IPS-NIHi7 (cell line): ENCODE measurements around the gene SLC5A12.
A peak's percentile ranks its signal among the peaks of the same experiment; 100 is the strongest.

Source experiments
- DNase-seq: peaks from one replicate; pipeline ENCODE4 v3.0.0; 2012; ENCODE audit warnings: mixed read lengths; ENCODE audit errors: extremely low spot score

Gene SLC5A12

GRCh38 chr11:26721948-26722475, at the start of gene SLC5A12:
SLC5A12 (minus strand) TSS chr11:26722060; CDS start chr11:26721714, 346 bp downstream.
- DNase-seq = no peak

DNA sequence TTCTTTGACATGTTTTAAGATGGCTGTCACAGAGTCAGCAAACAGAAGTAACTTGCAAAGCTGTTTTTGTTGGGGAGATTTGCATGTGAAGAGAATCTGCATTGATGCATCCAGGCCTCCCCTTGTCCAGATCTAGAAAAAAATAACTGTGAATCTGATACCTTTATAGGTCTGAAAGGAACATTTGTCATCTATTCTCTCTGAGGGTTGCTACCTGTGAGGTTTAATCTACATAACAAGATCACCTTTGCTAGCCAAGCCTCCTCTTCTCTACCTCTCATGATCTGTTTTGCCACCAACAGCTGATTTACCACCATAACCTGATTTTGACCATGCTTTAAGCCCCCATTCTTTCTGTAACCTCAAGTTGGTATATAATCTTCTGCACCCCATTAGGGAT, 47.2 kb upstream of the SLC5A12 start:
- no peak for DNase-seq

- DNase-seq = no peak
These were observed 45.2 kb upstream of the SLC5A12 start for GRCh38 chr11:26767060-26767459.

GRCh38 chr11:26765323-26765722, 43.5 kb upstream of the SLC5A12 start:
- no peak for DNase-seq

DNA sequence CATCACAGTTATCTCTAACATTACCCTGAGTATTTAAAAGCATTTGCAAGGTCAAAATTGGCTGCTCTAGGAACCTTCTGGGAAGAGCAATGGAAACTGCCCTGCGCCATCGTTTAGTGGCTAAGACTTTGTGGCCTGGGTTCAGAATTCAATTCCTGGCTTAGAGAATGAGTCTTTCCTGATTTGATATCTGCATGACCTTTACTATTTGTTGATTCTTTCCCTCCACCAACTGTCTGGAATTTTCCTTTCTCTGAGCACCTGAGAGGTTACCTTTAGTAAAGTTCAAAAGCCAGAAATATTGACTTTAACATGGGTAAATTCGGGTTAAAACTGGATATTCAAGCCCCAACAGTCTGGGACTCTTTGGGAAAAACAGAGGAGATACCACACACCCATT, 43.0 kb upstream of the SLC5A12 start:
- no peak for DNase-seq

DNA sequence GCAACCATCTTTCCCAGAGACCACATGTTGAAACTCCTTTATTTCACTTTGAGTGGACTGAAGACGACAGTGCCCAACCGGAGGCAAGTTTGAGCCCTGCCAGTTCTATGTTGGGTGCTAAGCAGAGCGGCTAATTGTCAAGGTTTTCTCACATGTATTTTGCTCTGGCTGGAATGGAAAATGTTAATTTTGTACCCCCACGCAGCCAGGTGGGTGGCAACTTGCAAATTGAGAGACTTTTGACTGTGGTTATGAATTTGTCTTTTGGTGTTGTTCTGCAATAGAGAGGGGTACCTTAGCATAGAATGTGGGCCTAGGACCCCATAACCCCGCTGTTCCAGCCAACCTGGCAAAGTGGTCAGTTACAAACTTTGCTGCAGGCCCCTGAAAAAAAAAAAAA, 42.5 kb upstream of the SLC5A12 start:
- no peak for DNase-seq

GRCh38 chr11:26762089-26762488, 40.2 kb upstream of the SLC5A12 start:
- DNase-seq = no peak

DNA sequence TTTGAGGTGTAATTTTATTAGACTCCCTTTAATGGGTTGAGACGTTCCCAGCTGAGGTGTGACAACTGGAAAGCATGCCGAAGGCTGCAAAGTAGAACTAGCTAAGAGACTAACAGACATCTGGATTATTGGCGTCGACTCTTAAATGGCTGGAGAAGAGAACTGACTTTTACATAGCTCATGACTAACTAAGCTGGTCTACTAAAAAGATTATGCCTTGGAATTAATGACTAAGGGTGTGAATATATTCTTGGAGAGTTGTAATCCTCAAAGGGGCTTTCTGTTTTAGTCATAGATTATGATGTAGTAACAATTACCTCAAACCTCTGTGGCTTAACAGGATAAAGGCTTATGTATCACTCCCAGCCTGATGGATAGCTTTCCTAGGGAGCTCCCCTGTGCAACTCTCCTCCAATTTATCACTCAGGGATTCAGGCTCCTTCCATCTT, 39.5 kb upstream of the SLC5A12 start:
- no peak for DNase-seq

DNA sequence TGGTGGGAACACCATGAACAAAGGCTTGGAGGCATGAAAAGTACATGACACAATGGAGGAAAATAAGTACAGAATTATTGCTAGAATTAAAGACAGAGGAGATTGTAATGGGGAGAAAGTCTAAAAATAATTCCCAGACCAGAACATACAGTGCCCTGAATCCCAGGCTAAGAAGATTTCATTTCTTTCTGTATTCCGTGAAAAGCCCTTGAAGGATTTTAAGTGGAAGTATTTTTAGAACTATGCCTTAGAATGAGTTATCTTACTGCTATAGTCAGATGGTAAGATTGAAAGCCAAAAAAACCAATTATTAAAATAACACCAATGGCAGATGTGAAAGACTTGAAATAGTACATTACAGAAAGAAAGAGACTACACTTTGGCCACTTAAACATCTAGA, 36.1 kb upstream of the SLC5A12 start:
- DNase-seq = no peak

DNA sequence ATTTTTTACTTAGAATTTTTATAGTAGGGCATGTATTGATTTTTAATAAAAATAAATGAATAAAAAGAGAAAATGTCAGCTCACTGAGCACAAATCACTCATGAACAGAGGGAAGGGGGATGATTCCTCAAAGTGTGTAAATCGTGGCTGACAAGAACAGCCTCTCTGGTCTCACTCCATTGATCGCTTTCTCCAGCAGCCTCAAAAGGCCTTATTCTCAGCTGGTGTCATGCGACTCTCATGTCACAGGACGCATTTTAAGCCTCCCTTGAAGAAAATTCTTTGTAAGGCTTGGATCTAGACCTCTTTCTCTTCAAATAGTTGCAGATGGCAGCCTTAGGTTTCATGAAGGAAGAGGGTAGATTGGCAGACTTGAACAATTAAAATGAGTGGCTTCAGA, 33.9 kb upstream of the SLC5A12 start:
- DNase-seq = no peak

GRCh38 chr11:26753723-26754504, 32.1 kb upstream of the SLC5A12 start:
- DNase-seq = peak; percentile 59

GRCh38 chr11:26749927-26750326, 28.1 kb upstream of the SLC5A12 start:
- no peak for DNase-seq

DNA sequence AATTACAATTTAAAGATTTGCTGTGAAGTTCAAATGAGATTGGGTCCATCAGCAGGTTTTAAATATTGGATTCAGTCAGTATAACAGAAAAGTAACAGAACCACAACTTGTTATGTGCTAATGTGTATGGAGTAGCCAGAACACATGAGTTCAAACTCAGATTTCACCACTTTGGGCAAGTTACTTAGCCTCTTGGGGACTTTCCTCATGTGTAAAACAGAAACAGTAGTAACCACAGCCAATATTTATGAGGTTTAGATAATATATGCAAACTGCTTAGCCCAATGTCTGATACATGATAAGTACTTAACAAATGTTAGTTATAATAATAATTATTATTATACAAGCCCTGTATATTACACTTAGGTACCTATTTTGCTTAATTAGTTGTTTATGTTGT, 21.8 kb upstream of the SLC5A12 start:
- no peak for DNase-seq

- DNase-seq = no peak
These were observed 21.1 kb upstream of the SLC5A12 start for GRCh38 chr11:26742966-26743365.

- no peak for DNase-seq
These were observed 19.2 kb upstream of the SLC5A12 start for GRCh38 chr11:26741036-26741435.

DNA sequence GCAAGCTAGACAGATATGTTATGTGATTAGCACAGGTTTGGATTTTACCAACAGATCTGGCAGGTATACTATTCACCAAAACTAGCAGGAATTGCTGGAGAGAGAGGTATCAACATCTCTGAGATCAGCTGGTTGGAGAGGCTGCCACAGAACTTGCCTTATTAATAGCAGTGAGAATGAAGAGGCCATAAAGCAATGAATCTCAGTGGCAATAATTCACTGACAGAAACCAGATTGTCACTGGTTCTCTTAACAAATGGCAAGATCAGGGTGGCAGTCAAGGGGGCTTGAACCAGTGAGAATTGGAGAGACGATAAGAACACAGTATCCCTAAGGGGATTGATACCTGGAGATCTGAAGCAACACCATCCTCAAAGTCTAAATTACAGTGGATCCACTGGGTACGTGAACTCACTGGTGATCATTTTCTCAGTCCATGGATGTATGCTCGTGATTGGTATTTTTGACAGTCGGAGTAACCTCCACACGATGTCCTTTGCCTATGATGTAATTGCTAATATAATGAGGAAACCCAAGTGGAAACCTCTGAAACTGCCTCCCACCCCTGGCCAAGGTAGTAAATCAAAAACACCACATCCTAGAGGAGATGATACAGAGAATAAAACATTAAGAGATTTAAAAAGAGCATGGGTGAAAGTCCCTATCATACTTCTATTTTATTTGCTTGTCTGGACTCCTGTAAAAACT, 17.7 kb upstream of the SLC5A12 start:
- DNase-seq = no peak

DNA sequence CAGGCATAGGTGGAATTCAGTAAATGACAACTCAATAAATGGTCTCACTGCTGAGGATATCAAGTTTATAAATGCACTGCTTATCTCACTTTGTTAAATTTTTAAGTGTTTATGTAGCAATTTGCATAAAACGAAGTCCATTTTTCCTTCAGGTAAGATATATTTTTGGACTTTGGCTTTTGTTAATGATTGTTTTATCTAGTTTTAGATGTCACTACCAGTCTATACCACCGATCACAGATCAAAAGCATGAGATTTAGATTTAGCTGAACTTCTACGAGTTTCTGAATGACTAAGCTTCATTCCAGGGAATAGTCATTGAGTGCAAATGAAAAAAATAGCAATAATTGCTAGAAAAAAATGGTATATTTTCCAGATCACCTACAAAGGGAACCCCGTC, 12.8 kb upstream of the SLC5A12 start:
- DNase-seq = no peak

DNA sequence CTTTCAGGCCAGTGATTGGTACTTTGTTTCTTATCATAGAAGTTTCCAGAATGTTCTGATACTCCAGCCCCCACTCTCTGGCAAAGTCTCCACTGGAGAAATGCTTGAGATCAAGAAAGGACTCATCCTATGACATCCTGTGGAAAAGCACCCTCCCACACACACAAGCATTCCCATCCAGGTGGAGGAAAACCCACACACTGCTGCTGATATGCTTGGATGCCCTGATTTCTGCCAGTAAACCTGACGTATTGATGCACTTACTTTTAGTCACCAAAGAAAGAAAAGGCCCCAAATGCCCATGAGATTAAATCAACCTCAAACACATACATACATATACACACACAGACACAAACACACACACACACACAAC, 9.2 kb upstream of the SLC5A12 start:
- no peak for DNase-seq

DNA sequence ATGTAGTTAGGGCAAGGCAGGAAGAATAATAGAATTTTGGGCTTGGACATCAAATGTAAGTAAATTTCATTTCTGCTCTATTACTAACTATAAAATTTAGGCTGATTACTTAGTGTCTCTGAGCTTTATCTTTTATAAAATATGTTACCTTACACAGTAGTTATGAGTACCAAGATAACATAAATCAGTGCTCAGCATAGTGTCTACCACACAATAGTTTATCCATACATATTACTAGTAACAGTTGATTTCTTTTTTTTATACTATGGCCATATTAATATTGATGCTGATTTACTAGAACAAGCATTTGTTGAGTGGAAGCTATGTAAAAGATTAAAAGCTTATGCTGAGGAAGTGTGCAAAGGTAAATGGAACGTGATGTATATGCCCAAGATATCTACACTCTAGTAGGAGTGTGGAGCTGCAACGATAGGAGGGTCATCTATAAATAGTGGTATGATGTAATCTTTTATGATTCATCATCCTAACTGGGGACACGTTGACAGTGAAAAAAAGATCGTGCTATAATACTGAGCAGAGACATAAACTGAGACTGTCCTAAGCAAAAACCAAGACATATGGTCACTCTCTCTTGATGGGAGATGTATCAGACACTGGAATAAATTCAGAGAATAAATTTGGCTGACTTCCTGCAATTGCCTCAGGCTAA, 8.7 kb upstream of the SLC5A12 start:
- DNase-seq = no peak

- no peak for DNase-seq
These were observed 7.4 kb upstream of the SLC5A12 start for GRCh38 chr11:26729284-26729683.

GRCh38 chr11:26726960-26727359, 5.1 kb upstream of the SLC5A12 start:
- no peak for DNase-seq

DNA sequence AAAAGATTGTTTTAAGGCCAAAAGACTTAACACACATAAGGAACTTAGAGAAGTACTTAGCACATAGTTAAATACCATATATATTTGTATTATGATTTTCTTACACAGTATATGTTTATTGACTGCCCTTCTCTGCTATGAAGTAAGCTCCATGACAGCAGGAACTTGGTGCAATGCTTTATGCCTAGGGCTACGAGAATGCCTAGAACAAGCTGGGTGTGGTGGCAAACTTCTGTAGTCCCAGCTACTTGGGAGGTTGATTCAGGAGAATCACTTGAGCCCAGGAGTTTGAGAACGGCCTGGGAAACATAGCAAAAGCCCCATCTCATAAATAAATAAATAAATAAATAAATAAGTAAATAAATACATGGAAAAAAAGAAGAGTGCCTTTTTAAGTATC, 1.9 kb downstream of the SLC5A12 start:
- DNase-seq = no peak
